GM12872 (cell line): Measurements from ENCODE around the gene KRT84.

Source experiments
- CTCF ChIP-seq: IDR thresholded peaks from 3 replicates; pipeline ENCODE4 v1.5.1; 2011; ENCODE audit warnings: low read depth, mild to moderate bottlenecking, low read length, moderate library complexity; ENCODE audit not compliant: insufficient read depth

KRT84 gene

GRCh38 chr12:52381206-52381605 lies 4.2 kb downstream of the KRT84 start:
- TF ChIP-seq CTCF = no peak

GRCh38 chr12:52380271-52380694 lies 5.2 kb downstream of the KRT84 start:
- peak; percentile 60 for TF ChIP-seq CTCF

- TF ChIP-seq CTCF = no peak
Measured at GRCh38 chr12:52379536-52379935, 5.9 kb downstream of the KRT84 start.

GRCh38 chr12:52378091-52378490 lies 7.4 kb downstream of the KRT84 start:
- TF ChIP-seq CTCF = no peak

GRCh38 chr12:52377266-52377665 lies 8.2 kb downstream of the KRT84 start:
- no peak for TF ChIP-seq CTCF

GRCh38 chr12:52372216-52373154 lies 13.0 kb downstream of the KRT84 start:
- TF ChIP-seq CTCF = peak; percentile 72

- no peak for TF ChIP-seq CTCF
Measured at GRCh38 chr12:52371716-52372115, 13.7 kb downstream of the KRT84 start.
